Hematopoietic multipotent progenitor cell treated with erythropoietin and hydrocortisone succinate and interleukin-3 and kit ligand, for 4 days (in vitro differentiated cells): ENCODE measurements around the gene C3orf52.
"Not testable (repeated sequence)": the region's sequence is repeated elsewhere in the genome, so short reads cannot be mapped to it uniquely, and the experiment has no call there.

Source experiments
- DNase-seq: peaks from one replicate; pipeline ENCODE4 v3.0.0-alpha.2; 2015

The C3orf52 gene

DNA sequence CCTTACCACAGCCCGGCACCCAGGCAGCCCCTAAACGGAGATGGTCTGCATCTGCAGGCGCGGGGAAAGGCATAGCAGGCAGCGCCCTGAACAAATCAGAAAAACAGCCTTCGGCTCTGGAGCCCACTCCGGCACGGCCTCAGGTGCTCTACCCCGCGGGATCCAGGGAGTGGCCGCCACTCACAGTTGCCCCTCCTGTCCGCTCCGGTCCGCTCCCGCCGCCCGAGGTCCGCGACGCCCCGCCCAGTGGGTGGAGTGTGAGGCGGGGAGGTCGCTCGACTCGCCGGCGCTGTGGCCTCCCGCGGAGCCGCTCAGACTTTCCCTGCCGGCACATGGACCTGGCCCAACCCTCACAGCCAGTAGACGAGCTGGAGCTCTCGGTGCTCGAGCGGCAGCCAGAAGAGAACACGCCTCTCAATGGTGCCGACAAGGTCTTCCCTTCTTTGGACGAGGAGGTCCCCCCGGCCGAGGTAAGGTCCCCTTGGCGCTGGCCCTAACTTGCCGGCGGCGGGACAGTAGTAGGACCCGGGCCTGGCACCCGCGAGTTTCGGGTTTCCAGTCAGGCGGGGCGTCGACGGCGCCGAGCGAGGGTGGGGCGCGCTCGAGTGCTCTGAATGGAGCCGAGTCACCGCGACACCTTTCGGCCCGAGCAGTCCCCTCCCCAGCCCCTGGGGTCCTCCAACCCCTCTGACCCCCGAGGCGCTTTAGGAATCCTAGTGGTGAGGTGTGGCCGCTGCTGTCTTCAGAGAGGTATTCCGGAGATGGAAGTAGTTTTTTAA lies at the start of gene C3orf52:
TSS of gene C3orf52 (plus strand) at position 314 of the 779 bp plus-strand sequence. CDS start at position 333, 19 bp downstream.
- peak; percentile 82 for DNase-seq

GRCh38 chr3:112037194-112037593 lies 49.0 kb upstream of the C3orf52 start:
- not testable (repeated sequence) for DNase-seq

DNA sequence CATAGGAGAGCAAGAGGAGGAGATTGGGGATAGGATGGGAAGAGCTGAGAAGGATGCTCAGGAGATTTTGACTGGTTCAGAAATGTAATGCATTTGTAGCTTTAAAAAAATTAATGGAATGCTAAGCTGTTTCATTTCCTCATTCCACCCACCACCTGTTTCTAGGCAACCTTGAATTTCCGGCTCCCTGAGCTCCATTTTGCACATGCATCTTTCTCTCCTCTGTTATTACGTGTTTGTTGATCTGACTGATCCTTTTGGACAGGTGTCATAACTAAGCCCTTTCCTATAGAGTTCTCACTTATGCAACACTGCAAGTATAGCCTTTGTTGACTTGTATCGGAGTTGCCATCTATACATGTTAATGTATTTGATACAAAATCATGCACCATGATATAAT lies 47.3 kb upstream of the C3orf52 start:
- no peak for DNase-seq

DNA sequence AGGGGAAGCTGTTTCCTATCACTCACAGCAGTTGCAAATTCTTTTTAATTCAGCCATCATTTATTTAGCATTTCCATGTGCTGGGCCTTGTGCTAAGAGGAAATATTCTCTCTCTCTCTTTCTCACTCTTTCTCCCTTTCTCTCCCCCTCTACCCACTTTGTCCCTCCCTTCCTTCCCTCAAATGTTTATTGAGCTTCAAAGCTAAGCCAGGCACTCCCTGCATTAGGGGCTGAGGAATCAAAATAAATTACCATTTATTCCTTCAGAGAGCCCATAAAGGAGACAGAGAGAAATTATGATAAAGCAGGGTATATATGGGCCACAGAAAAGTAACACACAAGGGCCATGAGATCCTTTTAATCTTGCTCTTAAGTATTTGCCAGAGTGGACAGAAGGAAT lies 44.9 kb upstream of the C3orf52 start:
- no peak for DNase-seq

- DNase-seq = no peak
Observed at GRCh38 chr3:112042842-112043280, 43.3 kb upstream of the C3orf52 start.

DNA sequence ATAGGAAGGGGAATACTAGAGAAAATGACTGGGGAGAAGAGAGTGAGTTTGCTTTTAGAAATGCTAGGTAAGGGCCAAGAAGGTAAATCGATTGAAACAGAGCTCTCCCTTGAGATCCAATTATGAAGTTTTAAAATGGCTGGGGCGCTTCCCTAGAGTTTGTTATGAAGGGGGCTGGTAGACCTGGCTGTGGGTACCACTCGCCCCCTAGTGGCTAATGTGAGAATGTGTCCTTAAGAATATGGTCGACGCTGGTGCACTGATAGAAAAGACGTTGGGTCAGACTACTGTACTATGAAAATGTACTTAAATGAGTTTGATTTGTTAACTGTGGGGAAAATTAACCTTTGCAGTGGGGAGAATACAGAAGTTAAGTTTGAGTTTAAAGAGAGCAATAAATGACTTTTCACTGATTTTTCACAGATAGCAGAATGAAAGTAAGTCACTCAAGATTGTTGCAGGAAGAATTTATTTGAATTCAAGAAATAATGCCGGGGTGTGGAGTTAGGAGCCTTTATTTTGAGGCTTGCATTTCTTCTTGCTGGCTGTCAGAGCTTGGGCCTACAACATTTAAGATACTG lies 42.5 kb upstream of the C3orf52 start:
- peak; percentile 91 for DNase-seq

DNA sequence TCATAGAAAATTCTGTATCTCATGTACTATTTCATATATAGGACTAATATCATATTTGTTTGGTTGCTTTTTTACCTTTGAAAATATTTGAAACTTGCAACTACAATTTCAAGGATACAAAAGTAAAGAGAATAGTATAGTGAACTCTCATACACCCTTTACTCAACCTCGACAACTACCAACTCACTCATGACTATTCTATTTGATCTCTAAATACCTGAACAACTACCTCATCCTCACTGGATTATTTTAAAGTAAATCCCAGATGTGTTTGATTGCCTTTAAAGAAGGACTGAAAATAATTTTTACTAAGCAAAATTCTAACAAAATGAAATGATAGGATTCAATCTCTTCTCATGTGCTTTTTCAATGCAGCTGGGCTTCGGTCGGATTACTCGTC lies 39.6 kb upstream of the C3orf52 start:
- DNase-seq = no peak

DNA sequence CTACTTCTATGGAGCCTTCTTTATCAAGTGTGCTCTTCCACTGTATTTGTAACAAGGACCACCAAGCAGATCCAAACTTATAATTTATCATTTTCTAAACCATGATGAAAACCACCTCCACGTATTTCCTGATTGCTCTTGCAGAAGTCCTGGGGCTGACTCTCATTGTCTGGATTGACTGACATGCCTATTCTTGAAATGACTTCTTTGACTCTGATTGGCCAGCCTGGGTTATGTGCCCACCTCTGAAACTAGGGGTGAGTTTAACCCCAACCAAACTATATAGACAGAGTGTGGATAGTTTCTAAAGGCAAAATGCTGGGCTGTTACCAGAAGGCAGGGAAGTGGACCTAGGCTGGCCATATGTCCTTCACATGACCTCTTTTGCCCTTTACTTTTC lies 38.9 kb upstream of the C3orf52 start:
- DNase-seq = no peak

DNA sequence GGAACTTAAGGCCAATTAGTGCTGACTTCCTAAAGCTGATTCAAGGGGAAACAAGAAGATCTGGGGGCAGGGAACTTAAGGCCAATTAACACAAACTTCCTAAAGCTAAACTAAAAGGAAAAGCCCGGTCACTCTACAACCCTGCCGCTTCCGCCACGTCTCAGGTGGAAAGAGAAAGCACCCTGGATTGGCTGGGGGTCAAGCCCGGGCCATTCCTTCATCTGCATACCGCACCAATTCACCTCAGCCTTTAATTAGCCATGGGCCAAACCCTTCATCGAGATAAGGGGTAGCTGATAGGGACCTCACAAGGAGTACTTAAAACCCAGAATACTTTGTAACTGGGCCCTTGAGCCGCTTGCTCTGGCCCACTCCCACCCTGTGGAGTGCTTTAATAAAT lies 37.3 kb upstream of the C3orf52 start:
- DNase-seq = no peak

DNA sequence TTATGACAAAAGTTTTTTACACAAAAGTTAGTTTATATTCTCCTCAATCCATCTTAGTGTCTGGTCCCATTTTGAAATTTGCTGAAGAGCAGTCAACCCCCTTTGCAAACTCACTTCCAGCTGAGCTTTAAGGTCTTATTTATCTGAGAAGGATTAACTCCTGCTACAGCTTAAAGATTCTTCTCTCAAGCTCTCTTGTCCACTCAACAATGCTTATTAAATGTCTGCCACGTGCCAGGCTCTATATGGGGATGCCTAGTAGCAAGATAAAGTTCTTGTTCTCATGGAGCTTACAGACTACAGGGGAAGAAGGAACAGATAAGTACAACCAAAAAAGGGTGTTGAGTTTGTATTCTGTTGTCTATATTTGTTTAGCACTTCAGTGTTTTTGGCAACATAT lies 33.0 kb upstream of the C3orf52 start:
- DNase-seq = no peak

GRCh38 chr3:112056451-112056929 lies 29.7 kb upstream of the C3orf52 start:
- DNase-seq = no peak

DNA sequence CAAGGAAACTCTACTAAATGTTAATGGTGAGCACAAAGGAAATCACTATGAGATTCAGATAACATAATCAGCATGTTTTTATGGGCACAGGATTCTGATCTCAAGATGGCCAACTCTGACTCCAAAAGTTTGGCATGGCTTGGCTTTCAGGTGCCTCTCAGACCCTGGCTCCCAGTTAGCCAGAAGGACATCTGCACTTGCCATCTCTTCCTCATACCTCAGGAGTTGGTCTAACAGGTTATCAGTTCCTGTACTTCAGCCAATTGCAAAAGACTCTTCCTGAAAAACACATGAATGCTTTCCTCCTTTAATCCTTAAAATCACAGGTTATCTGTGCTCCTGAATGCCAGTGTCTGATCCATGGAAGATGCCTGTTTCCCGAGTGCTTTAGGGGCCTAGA lies 26.7 kb upstream of the C3orf52 start:
- DNase-seq = no peak

- no peak for DNase-seq
Observed at GRCh38 chr3:112061152-112061551, 25.0 kb upstream of the C3orf52 start.

- not testable (repeated sequence) for DNase-seq
Observed at GRCh38 chr3:112072387-112073060, 13.7 kb upstream of the C3orf52 start.

DNA sequence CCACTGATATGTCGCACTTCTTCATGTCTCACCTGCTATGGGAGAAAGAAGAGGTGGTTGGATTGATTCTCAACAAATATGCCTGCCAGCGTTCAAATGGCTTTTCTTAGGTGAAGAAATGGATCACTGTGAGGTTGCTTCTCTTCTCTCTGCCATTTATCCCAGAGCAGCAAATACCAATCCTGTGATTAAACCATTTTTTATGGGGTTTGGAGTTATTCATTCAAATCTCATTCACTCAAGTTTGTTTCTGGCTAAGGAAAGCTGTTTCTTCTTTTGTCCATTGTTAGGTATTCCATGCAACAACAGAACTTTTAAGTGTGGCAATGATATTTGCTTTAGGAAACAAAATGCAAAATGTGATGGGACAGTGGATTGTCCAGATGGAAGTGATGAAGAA lies 12.2 kb upstream of the C3orf52 start:
- DNase-seq = no peak

DNA sequence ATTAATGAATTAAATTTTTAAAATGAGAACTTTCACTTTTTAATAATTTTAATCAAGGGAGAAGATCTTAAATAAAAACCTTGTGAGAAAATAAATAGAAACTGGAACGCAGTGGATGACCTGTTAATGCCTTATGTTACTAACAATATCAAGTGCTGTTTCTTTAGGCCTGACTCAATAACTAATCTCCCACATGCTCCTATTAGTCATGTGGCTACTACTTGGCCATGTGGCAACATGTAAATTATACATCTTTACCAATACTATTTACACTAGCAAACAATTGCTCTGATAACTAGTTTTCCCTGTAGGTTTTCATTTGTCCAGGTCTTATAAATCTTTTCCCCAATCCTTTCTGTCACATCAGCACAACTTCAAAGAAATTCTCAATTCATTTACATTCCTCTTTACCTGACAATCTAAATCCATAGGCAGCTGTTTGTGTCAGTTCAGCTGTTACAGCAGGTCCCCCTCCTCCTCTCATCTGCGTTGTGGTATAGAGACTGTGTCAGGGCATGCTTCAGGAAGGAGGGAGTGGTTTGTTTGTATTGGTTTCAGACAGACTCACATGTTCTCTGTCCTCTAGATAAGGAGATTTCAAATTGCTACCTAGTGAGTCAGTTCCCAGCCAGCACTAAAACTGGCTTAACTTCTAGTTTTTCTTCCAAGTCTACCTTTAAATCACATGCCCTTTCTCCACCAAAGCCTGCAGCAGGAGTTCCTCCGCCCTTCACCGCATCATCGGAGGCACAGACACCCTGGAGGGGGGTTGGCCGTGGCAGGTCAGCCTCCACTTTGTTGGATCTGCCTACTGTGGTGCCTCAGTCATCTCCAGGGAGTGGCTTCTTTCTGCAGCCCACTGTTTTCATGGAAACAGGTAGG lies 11.3 kb upstream of the C3orf52 start:
- DNase-seq = peak; percentile 40

- DNase-seq = no peak
Observed at GRCh38 chr3:112078125-112079083, 7.8 kb upstream of the C3orf52 start.

GRCh38 chr3:112083239-112083638 lies 3.0 kb upstream of the C3orf52 start:
- no peak for DNase-seq

- no peak for DNase-seq
Observed at GRCh38 chr3:112084980-112085705, 1.0 kb upstream of the C3orf52 start.

DNA sequence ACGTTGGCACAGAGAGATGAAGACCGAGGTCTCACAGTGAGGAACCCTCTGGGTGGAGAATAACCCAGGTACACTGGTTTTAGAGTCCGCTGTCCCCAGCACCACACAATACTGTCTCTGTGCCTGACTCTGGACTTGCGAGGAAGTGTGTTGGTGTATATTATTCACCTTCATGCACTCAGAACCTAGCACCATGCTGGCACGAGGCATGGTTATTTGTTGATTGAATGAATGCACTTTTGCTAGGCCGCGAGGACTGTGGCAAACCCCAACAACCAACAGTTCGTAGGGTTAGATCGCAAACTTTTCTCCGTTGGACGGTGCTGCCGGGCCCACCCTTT lies 484 bp upstream of the C3orf52 start:
- no peak for DNase-seq
